Measurements from ENCODE around the gene ENDOV.

The ENDOV gene

DNA sequence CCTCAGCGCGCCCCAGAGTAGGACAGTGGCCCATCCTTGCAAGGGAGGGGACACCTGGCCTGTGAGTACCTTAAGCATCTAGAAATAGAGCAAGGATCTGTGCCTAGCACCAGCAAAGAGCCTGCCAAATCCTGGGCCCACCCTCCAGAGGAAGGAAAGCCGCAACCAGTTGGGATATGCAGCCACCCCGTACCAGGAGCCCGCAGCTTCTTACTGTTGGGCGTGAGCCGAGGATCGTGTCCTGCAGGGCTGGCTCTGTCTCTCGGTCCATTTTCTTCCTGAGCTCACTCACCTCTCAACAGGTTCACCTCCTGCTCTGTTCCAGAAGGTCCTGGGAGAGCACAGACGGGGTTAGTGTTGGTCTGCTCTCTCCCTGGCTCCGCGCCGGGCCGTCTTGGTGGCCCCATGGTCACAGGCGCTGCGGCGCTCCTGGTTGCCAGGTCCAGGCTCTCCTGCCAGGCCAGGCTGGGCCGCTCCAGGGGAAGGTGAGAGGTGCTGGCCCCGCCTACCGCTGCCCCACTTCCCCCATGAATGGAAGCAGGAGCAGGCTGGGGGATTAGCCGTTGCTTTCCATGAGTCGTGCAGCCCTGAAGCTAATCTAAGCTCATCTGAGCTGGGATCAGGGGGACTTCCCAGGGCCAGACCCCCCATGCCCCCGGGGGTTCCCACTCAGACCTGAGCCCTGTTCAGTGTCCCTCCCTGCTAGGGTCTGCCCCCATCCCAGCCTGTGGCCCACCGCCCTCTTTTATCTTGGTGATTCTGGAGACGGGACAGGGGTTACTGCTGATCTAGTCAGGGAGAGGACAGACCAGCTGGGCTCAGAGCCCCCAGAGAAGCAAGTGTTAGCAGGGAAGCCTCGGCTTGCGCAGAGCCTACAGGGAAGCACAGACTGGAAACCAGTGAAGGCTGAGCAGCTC is 12.7 kb downstream of the ENDOV start:
- TF ChIP-seq FOXP2 (optimal IDR thresholded peaks at IDR 0.05; ENCODE audit: control extremely low read depth, extremely low read length, insufficient read depth), result no peak
- no peak for TF ChIP-seq POLR2AphosphoS5 (IDR thresholded peaks at IDR 0.05; ENCODE audit: borderline replicate concordance, low read depth, low read length)
- no peak for TF ChIP-seq EZH2 (IDR thresholded peaks at IDR 0.05)
- no peak overlapping the region for H3K27ac ChIP-seq
- DNase-seq (ENCODE audit: low read depth, low spot score), result no peak
- H3K4me3 ChIP-seq, result no peak overlapping the region
- no peaks in the 10 kb centered on the region for H3K9me3 ChIP-seq (ENCODE audit: low read depth, low read length)
- no peaks in the 10 kb centered on the region for H3K36me3 ChIP-seq (ENCODE audit: insufficient read depth, low read length)
- no peak overlapping the region for H3K9ac ChIP-seq (ENCODE audit: insufficient read length)

DNA sequence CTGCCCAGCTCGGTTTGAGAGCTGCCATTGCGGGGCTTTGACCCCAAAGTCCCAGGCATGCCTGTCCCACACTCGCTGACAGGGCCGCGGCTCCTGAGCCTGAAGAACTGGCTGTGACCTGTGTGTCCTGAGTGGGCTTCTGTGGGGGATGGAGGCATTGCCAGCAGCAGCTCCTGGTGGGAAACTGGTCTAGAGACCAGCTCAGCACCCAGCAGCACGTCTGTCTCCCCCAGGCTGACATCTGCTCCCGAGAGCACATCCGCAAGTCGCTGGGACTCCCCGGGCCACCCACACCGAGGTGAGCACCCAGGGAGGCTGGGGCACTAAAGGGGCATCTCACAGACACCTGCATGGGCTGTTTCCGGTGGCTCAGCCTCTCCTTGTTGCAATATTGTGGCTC is 13.4 kb downstream of the ENDOV start:
- no peak for DNase-seq (ENCODE audit: low read depth, low spot score)
- Histone ChIP-seq H3K27ac (no peak overlapping the region), H3K9ac (ENCODE audit: insufficient read length) (no peak overlapping the region), H3K9me3 (ENCODE audit: low read depth, low read length) (no peaks in the 10 kb centered on the region), H3K4me3 (no peak overlapping the region), H3K36me3 (ENCODE audit: insufficient read depth, low read length) (no peaks in the 10 kb centered on the region)
- TF ChIP-seq POLR2AphosphoS5 (IDR thresholded peaks at IDR 0.05; ENCODE audit: borderline replicate concordance, low read depth, low read length), result no peak
- no peak for TF ChIP-seq EZH2 (IDR thresholded peaks at IDR 0.05)
- TF ChIP-seq FOXP2 (optimal IDR thresholded peaks at IDR 0.05; ENCODE audit: control extremely low read depth, extremely low read length, insufficient read depth), result no peak

DNA sequence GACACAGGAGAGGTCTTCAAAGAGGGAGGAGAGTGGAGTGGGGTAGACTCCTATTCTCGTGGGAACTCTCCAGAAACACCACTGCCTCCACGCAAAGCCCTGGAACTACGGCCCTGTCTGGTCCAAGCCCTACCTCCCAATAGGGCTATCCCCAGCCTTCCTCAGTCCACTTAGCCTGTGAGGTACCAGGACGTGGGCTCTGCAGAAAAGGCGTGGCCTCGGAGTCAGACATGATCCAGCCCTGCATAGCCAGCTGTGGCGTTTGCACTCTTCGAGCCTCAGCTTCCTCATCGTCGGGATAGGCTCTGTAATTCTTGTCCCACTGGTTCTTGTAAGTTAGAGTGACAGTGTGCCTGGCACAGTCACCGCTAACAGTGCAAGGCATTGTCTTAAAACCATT is 13.8 kb downstream of the ENDOV start:
- Histone ChIP-seq H3K36me3 (ENCODE audit: insufficient read depth, low read length) (no peaks in the 10 kb centered on the region), H3K4me3 (no peak overlapping the region), H3K9ac (ENCODE audit: insufficient read length) (no peak overlapping the region), H3K27ac (no peak overlapping the region), H3K9me3 (ENCODE audit: low read depth, low read length) (no peaks in the 10 kb centered on the region)
- no peak for TF ChIP-seq EZH2 (IDR thresholded peaks at IDR 0.05)
- TF ChIP-seq FOXP2 (optimal IDR thresholded peaks at IDR 0.05; ENCODE audit: control extremely low read depth, extremely low read length, insufficient read depth), result no peak
- TF ChIP-seq POLR2AphosphoS5 (IDR thresholded peaks at IDR 0.05; ENCODE audit: borderline replicate concordance, low read depth, low read length), result no peak
- DNase-seq (ENCODE audit: low read depth, low spot score), result no peak

DNA sequence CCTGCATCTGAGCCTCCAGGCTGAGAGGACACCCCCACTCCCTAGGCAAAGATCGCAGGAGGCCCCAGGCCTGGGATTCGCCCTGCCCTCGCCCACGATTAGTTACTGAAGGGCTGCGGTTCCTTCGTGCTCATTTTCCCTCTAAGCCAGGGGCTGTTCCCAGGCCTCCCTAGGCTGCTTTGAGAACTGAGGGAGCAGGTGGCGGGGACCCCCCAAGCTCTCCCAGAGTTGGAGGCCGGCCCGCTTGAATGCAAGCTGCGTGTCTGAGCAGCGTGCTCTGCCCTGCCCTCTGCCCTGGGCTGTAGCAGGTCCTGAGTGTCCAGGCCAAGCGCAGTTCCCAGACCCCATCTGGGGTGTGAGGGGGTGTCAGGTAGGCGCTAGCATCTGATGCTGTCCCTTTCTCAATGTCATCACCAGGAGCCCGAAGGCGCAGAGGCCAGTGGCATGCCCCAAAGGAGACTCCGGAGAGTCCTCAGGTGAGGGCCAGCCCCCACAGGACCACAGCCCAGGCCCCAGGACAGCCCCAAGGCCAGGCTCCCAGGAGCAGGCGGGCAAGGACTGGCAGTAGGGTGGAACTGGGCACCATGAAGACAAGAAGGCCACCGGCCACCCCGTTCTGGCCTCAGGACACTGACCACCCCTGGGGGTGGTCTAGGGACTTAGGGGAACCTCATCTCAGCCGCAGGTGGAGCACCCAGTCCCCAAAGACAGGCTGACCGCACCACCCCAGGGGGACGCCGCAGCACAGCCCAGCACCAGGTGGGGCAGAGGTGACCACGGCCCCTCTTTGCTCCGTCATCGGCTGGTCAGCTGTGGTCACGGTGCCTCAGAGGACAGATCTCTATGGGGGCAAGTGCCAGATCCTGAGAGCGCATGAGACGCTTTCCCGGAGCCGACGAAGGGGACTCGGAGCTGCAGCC is 14.6 kb downstream of the ENDOV start:
- no peak for DNase-seq (ENCODE audit: low read depth, low spot score)
- no peak overlapping the region for H3K9ac ChIP-seq (ENCODE audit: insufficient read length)
- H3K27ac ChIP-seq, result no peak overlapping the region
- no peak overlapping the region for H3K4me3 ChIP-seq
- TF ChIP-seq FOXP2 (optimal IDR thresholded peaks at IDR 0.05; ENCODE audit: control extremely low read depth, extremely low read length, insufficient read depth) (no peak), POLR2AphosphoS5 (IDR thresholded peaks at IDR 0.05; ENCODE audit: borderline replicate concordance, low read depth, low read length) (no peak), EZH2 (IDR thresholded peaks at IDR 0.05) (no peak)
- H3K36me3 ChIP-seq (ENCODE audit: insufficient read depth, low read length), result no peaks in the 10 kb centered on the region
- no peaks in the 10 kb centered on the region for H3K9me3 ChIP-seq (ENCODE audit: low read depth, low read length)

DNA sequence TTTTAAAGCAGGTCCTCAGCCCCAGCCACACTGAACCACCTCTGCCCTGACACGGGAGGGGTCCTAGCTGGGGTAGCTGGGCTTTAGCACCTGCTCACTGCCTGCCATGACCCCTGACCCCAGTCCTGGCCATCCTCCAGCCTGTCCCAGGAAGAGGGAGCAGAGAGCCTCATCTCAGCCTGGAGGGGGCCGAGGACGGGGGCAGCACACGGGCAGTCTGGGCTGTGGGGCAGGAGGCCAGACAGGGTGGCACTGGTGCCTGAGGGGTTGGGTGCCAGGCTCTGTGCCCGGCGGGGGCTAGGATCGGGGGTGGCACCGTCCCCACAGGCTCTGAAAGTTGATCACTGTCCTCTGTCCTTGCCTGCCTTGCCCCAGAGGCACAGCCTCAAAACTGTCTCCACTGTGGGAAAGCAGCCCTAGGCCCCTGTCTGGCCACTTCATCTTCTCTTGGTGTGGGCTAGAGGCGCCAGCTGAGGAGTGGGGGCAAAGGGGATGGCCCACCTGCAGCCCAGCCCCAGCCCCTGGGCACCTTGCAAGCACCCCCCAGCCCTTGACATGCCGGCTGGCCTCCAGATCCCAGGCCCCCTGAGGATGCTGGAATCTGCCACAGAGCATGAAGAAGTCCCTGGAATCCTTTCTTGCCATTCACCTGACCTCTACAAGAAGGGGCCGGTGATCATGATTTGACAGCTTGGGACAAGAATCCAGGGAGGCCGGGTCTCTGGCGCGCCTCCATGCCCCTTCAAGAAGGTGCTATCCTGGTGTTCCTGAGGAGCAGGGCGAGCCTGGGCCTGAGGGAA is 15.7 kb downstream of the ENDOV start:
- H3K9me3 ChIP-seq (ENCODE audit: low read depth, low read length), result no peaks in the 10 kb centered on the region
- no peaks in the 10 kb centered on the region for H3K36me3 ChIP-seq (ENCODE audit: insufficient read depth, low read length)
- TF ChIP-seq FOXP2 (optimal IDR thresholded peaks at IDR 0.05; ENCODE audit: control extremely low read depth, extremely low read length, insufficient read depth), result no peak
- TF ChIP-seq POLR2AphosphoS5 (IDR thresholded peaks at IDR 0.05; ENCODE audit: borderline replicate concordance, low read depth, low read length), result no peak
- no peak for TF ChIP-seq EZH2 (IDR thresholded peaks at IDR 0.05)
- H3K27ac ChIP-seq, result no peak overlapping the region
- H3K4me3 ChIP-seq, result no peak overlapping the region
- no peak overlapping the region for H3K9ac ChIP-seq (ENCODE audit: insufficient read length)
- DNase-seq (ENCODE audit: low read depth, low spot score), result no peak

DNA sequence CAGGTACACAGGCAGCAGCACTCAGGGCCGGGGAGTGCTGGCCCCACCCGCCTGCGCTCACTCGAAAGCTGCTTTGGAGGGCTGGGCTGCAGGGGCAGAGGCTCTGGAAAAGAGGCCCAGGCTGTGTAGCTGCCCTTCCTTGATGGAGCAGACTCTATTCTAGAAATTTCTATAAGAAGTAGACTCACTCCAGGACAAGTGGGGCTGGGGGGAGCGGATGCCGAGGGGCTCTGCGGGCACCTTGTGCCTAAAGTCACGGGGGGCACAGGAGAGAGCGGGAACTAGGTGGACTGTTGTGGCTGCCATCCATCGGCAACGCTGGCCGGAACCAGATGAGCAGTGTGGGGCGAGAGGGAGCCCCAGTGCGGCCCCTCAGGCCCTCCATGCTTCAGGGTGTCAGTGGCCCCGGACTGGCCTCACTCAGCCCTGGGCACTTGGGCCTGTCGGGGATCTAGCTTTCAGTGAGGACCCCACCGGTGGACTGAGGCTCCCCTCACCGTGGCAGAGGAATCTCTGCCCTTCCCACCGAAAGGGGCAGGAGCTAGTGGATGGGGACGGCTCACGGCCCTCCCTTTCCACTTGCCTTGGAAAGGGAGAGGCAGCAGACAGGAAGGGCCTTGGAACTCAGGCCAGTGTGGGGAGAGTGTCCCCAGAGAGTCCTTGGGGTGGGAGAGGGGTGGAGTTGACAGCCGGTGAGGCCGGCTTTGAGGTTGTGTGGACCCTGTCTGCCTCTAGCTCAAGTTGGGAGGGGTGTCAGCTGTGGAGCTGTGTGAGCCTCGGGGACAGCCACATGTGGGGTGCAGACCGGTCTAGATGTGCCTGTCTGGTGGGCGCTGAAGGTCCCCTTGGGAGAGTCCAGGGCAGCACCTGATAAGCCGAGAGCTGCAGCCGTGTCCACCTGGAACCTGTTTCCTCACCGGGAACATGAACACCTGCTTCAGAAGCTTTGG is 16.6 kb downstream of the ENDOV start:
- Histone ChIP-seq H3K9me3 (ENCODE audit: low read depth, low read length) (no peaks in the 10 kb centered on the region), H3K4me3 (no peak overlapping the region), H3K9ac (ENCODE audit: insufficient read length) (no peak overlapping the region), H3K27ac (no peak overlapping the region), H3K36me3 (ENCODE audit: insufficient read depth, low read length) (no peaks in the 10 kb centered on the region)
- DNase-seq (ENCODE audit: low read depth, low spot score), result no peak
- TF ChIP-seq EZH2 (IDR thresholded peaks at IDR 0.05) (no peak), FOXP2 (optimal IDR thresholded peaks at IDR 0.05; ENCODE audit: control extremely low read depth, extremely low read length, insufficient read depth) (no peak), POLR2AphosphoS5 (IDR thresholded peaks at IDR 0.05; ENCODE audit: borderline replicate concordance, low read depth, low read length) (no peak)

DNA sequence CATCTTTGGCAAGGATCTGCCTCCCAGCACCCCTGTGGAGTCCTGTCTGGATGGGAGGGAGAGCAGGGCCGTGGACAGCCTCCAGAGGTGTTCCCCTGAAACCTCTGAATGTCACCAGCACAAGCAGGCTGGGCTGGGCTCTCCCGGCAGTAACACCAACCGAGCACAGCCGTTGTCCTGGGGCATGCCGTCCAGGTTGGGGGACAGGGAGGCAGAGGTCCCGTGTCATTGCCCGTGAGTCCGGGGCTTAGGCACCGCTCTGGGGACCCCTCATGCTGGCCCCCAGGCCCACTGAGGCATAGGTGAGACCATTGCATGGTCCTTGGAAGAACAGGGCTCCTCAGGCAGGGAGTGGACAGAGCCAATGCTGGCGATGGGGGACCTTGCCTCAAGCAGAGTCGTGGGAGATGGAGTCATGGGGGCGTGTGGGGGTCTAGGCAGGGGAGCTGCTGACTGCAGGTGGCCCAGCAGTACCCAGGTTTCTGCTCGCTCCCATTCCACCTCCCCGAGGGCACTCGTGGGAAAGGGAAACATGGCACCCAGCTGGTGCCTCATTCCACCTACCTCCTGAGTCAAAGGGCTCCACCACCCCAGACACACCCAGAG is 17.5 kb downstream of the ENDOV start:
- Histone ChIP-seq H3K36me3 (ENCODE audit: insufficient read depth, low read length) (no peaks in the 10 kb centered on the region), H3K9me3 (ENCODE audit: low read depth, low read length) (no peaks in the 10 kb centered on the region), H3K4me3 (no peak overlapping the region), H3K27ac (no peak overlapping the region), H3K9ac (ENCODE audit: insufficient read length) (no peak overlapping the region)
- no peak for TF ChIP-seq POLR2AphosphoS5 (IDR thresholded peaks at IDR 0.05; ENCODE audit: borderline replicate concordance, low read depth, low read length)
- TF ChIP-seq FOXP2 (optimal IDR thresholded peaks at IDR 0.05; ENCODE audit: control extremely low read depth, extremely low read length, insufficient read depth), result no peak
- no peak for TF ChIP-seq EZH2 (IDR thresholded peaks at IDR 0.05)
- no peak for DNase-seq (ENCODE audit: low read depth, low spot score)

Measured in SK-N-MC (cell line).